Tibial nerve (tissue), 4 donors: ENCODE results near the gene CADPS.

Experiments used
- EP300 ChIP-seq, 2 donors: sonication (generic); formaldehyde crosslinking; IDR thresholded peaks; one replicate each; pipeline ENCODE4 v1.6.1; 2017; ENCODE audit warnings: antibody characterized with exemption in 2 of 2, mild to moderate bottlenecking in 1 of 2
- POLR2A ChIP-seq, 2 donors: fragments of 450-650 bp; IDR thresholded peaks; one replicate each; pipeline ENCODE4 v1.6.1; 2017; ENCODE audit warnings: antibody characterized with exemption in 2 of 2, mild to moderate bottlenecking in 2 of 2, moderate library complexity in 2 of 2
- TF ChIP-seq, protein P1 (sequence below), 5 experiments: fragments of 200-600 bp in 3 of 5; fragments of 450-650 bp in 2 of 5; sonication (generic) in 3 of 5; IDR thresholded peaks; one replicate each; pipeline ENCODE4 v1.5.1; 2016 to 2019; ENCODE audit warnings: antibody characterized with exemption in 5 of 5, mild to moderate bottlenecking in 3 of 5, moderate library complexity in 2 of 5

GRCh38 chr3:62805106-62805505, 70.1 kb downstream of the CADPS start:
- TF ChIP-seq POLR2A (IDR thresholded peaks at IDR 0.05) = no peak
- TF ChIP-seq, protein P1, sequence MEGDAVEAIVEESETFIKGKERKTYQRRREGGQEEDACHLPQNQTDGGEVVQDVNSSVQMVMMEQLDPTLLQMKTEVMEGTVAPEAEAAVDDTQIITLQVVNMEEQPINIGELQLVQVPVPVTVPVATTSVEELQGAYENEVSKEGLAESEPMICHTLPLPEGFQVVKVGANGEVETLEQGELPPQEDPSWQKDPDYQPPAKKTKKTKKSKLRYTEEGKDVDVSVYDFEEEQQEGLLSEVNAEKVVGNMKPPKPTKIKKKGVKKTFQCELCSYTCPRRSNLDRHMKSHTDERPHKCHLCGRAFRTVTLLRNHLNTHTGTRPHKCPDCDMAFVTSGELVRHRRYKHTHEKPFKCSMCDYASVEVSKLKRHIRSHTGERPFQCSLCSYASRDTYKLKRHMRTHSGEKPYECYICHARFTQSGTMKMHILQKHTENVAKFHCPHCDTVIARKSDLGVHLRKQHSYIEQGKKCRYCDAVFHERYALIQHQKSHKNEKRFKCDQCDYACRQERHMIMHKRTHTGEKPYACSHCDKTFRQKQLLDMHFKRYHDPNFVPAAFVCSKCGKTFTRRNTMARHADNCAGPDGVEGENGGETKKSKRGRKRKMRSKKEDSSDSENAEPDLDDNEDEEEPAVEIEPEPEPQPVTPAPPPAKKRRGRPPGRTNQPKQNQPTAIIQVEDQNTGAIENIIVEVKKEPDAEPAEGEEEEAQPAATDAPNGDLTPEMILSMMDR (IDR thresholded peaks at IDR 0.05) = no peak
- no peak for TF ChIP-seq EP300 (IDR thresholded peaks at IDR 0.05)
